GM21360 (cell line): ENCODE data around the gene OR12D3.
"Not testable (repeated sequence)": the region's sequence is repeated elsewhere in the genome, so short reads cannot be mapped to it uniquely, and the experiment has no call there.

ENCODE experiments used
- ATAC-seq: cut with Tn5 transposase; IDR thresholded peaks from one replicate; pipeline ENCODE4 v1.9.1; 2021; ENCODE audit warnings: mild to moderate bottlenecking, moderate library complexity; ENCODE audit not compliant: unreplicated experiment

Gene OR12D3

GRCh38 chr6:29375191-29375590 is at the start of gene OR12D3:
OR12D3 (minus strand) TSS chr6:29375291; CDS start chr6:29375287, 4 bp downstream.
- no peak for ATAC-seq

- ATAC-seq = no peak
These were observed 49.5 kb upstream of the OR12D3 start for GRCh38 chr6:29424575-29424974.

GRCh38 chr6:29424168-29424567 is 49.1 kb upstream of the OR12D3 start:
- ATAC-seq = no peak

- ATAC-seq = no peak
These were observed 44.4 kb upstream of the OR12D3 start for GRCh38 chr6:29419516-29419915.

GRCh38 chr6:29414588-29414987 is 39.5 kb upstream of the OR12D3 start, which contains the start of gene OR12D1:
OR12D1 (plus strand) TSS chr6:29414928.
- no peak for ATAC-seq

- no peak for ATAC-seq
These were observed 28.7 kb upstream of the OR12D3 start for GRCh38 chr6:29403801-29404200.

GRCh38 chr6:29399525-29399924 is 24.4 kb upstream of the OR12D3 start:
- ATAC-seq = no peak

- no peak for ATAC-seq
These were observed 20.2 kb upstream of the OR12D3 start, which contains the start of gene OR12D2 for GRCh38 chr6:29395331-29395730. OR12D2 (plus strand) TSS chr6:29395631; CDS start chr6:29396700, 1,069 bp downstream.

GRCh38 chr6:29388533-29388932 is 13.4 kb upstream of the OR12D3 start:
- no peak for ATAC-seq

- no peak for ATAC-seq
These were observed 912 bp upstream of the OR12D3 start for GRCh38 chr6:29376003-29376402.

- ATAC-seq = no peak
These were observed 6.3 kb downstream of the OR12D3 start, which contains the start of gene OR5V1 for GRCh38 chr6:29368765-29369164. OR5V1 (minus strand) TSS chr6:29368865; CDS start chr6:29356195, 12,670 bp downstream.

GRCh38 chr6:29355603-29356002 is 19.5 kb downstream of the OR12D3 start:
- no peak for ATAC-seq

GRCh38 chr6:29354980-29355379 is 20.1 kb downstream of the OR12D3 start:
- ATAC-seq = no peak

- ATAC-seq = not testable (repeated sequence)
These were observed 25.7 kb downstream of the OR12D3 start for GRCh38 chr6:29349348-29349747.

GRCh38 chr6:29345380-29345779 is 29.7 kb downstream of the OR12D3 start:
- no peak for ATAC-seq

GRCh38 chr6:29336269-29336668 is 38.8 kb downstream of the OR12D3 start:
- no peak for ATAC-seq

- ATAC-seq = no peak
These were observed 42.4 kb downstream of the OR12D3 start for GRCh38 chr6:29332676-29333075.

GRCh38 chr6:29325777-29326176 is 49.3 kb downstream of the OR12D3 start:
- no peak for ATAC-seq
